Measurements from ENCODE around the gene C1orf21.

GRCh38 chr1:184552446-184552845 lies 165.6 kb downstream of the C1orf21 start:
- TF ChIP-seq, protein P1, sequence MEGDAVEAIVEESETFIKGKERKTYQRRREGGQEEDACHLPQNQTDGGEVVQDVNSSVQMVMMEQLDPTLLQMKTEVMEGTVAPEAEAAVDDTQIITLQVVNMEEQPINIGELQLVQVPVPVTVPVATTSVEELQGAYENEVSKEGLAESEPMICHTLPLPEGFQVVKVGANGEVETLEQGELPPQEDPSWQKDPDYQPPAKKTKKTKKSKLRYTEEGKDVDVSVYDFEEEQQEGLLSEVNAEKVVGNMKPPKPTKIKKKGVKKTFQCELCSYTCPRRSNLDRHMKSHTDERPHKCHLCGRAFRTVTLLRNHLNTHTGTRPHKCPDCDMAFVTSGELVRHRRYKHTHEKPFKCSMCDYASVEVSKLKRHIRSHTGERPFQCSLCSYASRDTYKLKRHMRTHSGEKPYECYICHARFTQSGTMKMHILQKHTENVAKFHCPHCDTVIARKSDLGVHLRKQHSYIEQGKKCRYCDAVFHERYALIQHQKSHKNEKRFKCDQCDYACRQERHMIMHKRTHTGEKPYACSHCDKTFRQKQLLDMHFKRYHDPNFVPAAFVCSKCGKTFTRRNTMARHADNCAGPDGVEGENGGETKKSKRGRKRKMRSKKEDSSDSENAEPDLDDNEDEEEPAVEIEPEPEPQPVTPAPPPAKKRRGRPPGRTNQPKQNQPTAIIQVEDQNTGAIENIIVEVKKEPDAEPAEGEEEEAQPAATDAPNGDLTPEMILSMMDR (IDR thresholded peaks at IDR 0.05) = no peak
- TF ChIP-seq EZH2 (IDR thresholded peaks at IDR 0.05; ENCODE audit: borderline replicate concordance, insufficient read depth, low read depth, low read length, poor library complexity, severe bottlenecking) = no peak
